ENCODE measurements around the gene AKAP3.

- TF ChIP-seq CTCF (IDR thresholded peaks at IDR 0.05; ENCODE audit: extremely low read depth in 1 of 2, insufficient read depth in 1 of 2, low read depth in 1 of 2, low read length in 2 of 2) = no peak
- TF ChIP-seq MAX (IDR thresholded peaks at IDR 0.05; ENCODE audit: insufficient read depth, insufficient read length) = no peak
- no peak for TF ChIP-seq POLR2AphosphoS5 (IDR thresholded peaks at IDR 0.05; ENCODE audit: insufficient read depth, low read depth, low read length)
- TF ChIP-seq POLR2A (IDR thresholded peaks at IDR 0.05; ENCODE audit: low read depth, low read length) = no peak
- no peak for TF ChIP-seq EZH2 (IDR thresholded peaks at IDR 0.05; ENCODE audit: borderline replicate concordance, low read depth, low read length, severe bottlenecking)
- TF ChIP-seq MYC (IDR thresholded peaks at IDR 0.05; ENCODE audit: low read depth, low read length) = no peak
- TF ChIP-seq GATA2 (IDR thresholded peaks at IDR 0.05; ENCODE audit: insufficient read depth, insufficient read length, low read depth, low read length) = no peak
- no peak for TF ChIP-seq JUN (IDR thresholded peaks at IDR 0.05; ENCODE audit: borderline replicate concordance, insufficient read depth, insufficient read length, low read depth)
- no peak for TF ChIP-seq FOS (IDR thresholded peaks at IDR 0.05; ENCODE audit: borderline replicate concordance, insufficient read depth, low read length)
Measured at GRCh38 chr12:4621511-4621910, 27.3 kb downstream of the AKAP3 start.
